Measurements from ENCODE around the gene ZNF576. TPM values are rescaled to one million over a fixed set of nuclear protein-coding genes. Genes with fewer than 3 reads are reported as not detected.
A peak's percentile ranks its signal among the peaks of the same experiment; 100 is the strongest.

The ZNF576 gene
- total and polyA plus RNA-seq, 2 experiments from 2014 or later: 5.9 to 16.9 TPM

GRCh38 chr19:43623889-43624670 is 27.7 kb downstream of the ZNF576 start:
- TF ChIP-seq CREB1 (CRISPR knock-in tag; IDR thresholded peaks at IDR 0.05; ENCODE audit: low read depth) (no peak), EZH2 (IDR thresholded peaks at IDR 0.05; ENCODE audit: low read depth, unreplicated experiment) (no peak), STAT1 (IDR thresholded peaks at IDR 0.05; ENCODE audit: unreplicated experiment) (no peak), EZH2phosphoT487 (IDR thresholded peaks at IDR 0.05; ENCODE audit: unreplicated experiment) (no peak), POLR2AphosphoS5 (IDR thresholded peaks at IDR 0.05; ENCODE audit: low read depth) (peak; percentile 44)
- ATAC-seq (peak; percentile 9), DNase-seq (ENCODE audit: low spot score) (peak; percentile 94)
- no peaks in the 10 kb centered on the region for H3K36me3 ChIP-seq (ENCODE audit: insufficient read depth)
- H3K4me3 ChIP-seq: 0 out of 2 replicates have a peak overlapping the region, but pooled peaks have one; percentile 27
- H3K27me3 Mint-ChIP-seq (ENCODE audit: insufficient read depth, low read depth, poor library complexity): peaks cover 23% of the 10 kb centered on the region
- no peak overlapping the region for H2AFZ ChIP-seq
- peaks cover 29% of the 10 kb centered on the region for H3K4me1 Mint-ChIP-seq
- peaks cover 9% of the 10 kb centered on the region for H3F3A ChIP-seq (replicated peaks; ENCODE audit: low read depth)
- peaks cover 7% of the 10 kb centered on the region for H4K20me1 ChIP-seq (replicated peaks; ENCODE audit: insufficient read depth)
- H3K9me3 Mint-ChIP-seq: peaks cover 3% of the 10 kb centered on the region; the same call in 2 of the 3 replicates
- peak overlapping the region; percentile 92 for H3K27ac ChIP-seq (ENCODE audit: low read depth)
- H3K79me2 ChIP-seq (replicated peaks; ENCODE audit: insufficient read depth): 0 out of 2 replicates have a peak, but pooled peaks cover 4% of the 10 kb centered on the region
- peak overlapping the region; percentile 70; the same call in 1 of the 2 replicates for H3K4me2 ChIP-seq
- H3K4me1 ChIP-seq (ENCODE audit: insufficient read depth): peaks cover 12% of the 10 kb centered on the region
- no peak overlapping the region; the same call in 2 of the 3 replicates for H3K4me3 Mint-ChIP-seq
- no peaks in the 10 kb centered on the region for H3K27me3 ChIP-seq (ENCODE audit: insufficient read depth)
- peak overlapping the region; percentile 66 for H3K27ac Mint-ChIP-seq
- H3K9me2 ChIP-seq (ENCODE audit: insufficient read depth): no peaks in the 10 kb centered on the region
- peaks cover 18% of the 10 kb centered on the region for H3K36me3 Mint-ChIP-seq (ENCODE audit: low read depth)

- peak; percentile 81 for ATAC-seq
- no peaks in the 10 kb centered on the region for H3K9me2 ChIP-seq (ENCODE audit: insufficient read depth)
- H3K36me3 Mint-ChIP-seq (ENCODE audit: low read depth): peaks cover 18% of the 10 kb centered on the region
- peaks cover 28% of the 10 kb centered on the region for H3K4me1 Mint-ChIP-seq
- H3K27ac Mint-ChIP-seq: peak overlapping the region; percentile 66
- peaks cover 9% of the 10 kb centered on the region for H3F3A ChIP-seq (replicated peaks; ENCODE audit: low read depth)
- H3K4me2 ChIP-seq: peak overlapping the region; percentile 70; the same call in 1 of the 2 replicates
- no peaks in the 10 kb centered on the region for H3K36me3 ChIP-seq (ENCODE audit: insufficient read depth)
- H4K20me1 ChIP-seq (replicated peaks; ENCODE audit: insufficient read depth): peaks cover 7% of the 10 kb centered on the region
- H3K4me1 ChIP-seq (ENCODE audit: insufficient read depth): peaks cover 12% of the 10 kb centered on the region
- peaks cover 3% of the 10 kb centered on the region; the same call in 2 of the 3 replicates for H3K9me3 Mint-ChIP-seq
- H3K79me2 ChIP-seq (replicated peaks; ENCODE audit: insufficient read depth): 0 out of 2 replicates have a peak, but pooled peaks cover 4% of the 10 kb centered on the region
- no peak overlapping the region for H2AFZ ChIP-seq
- no peak overlapping the region; the same call in 2 of the 3 replicates for H3K4me3 Mint-ChIP-seq
- no peak overlapping the region for H3K27ac ChIP-seq (ENCODE audit: low read depth)
- peak; percentile 46 to 84 for TF ChIP-seq CTCF (conservative IDR thresholded peaks at IDR 0.05; ENCODE audit: low read depth in 2 of 2)
- no peak for TF ChIP-seq EZH2phosphoT487 (IDR thresholded peaks at IDR 0.05; ENCODE audit: unreplicated experiment)
- H3K27me3 Mint-ChIP-seq (ENCODE audit: insufficient read depth, low read depth, poor library complexity): peaks cover 19% of the 10 kb centered on the region
- 0 out of 2 replicates have a peak overlapping the region, but pooled peaks have one; percentile 27 for H3K4me3 ChIP-seq
- peak; percentile 97 for DNase-seq (ENCODE audit: low spot score)
- H3K27me3 ChIP-seq (ENCODE audit: insufficient read depth): no peaks in the 10 kb centered on the region
These were observed 28.5 kb downstream of the ZNF576 start for GRCh38 chr19:43624933-43625332.

All from GM23338 (cell line).